Kidney (tissue), 14 donors: Measurements from ENCODE around the gene DYNC1I1. TPM values are rescaled to one million over a fixed set of nuclear protein-coding genes. Genes with fewer than 3 reads are reported as not detected.

Experiments used
- DNase-seq, 5 donors: peaks; one replicate each; pipeline ENCODE4 v3.0.0-alpha.2; 2013 to 2020
- FAIRE-seq: peaks from 2 replicates; lab custom pipeline; 2012; peaks lifted over from hg19 to GRCh38; lab: Jason Lieb, UNC
- H3K27ac ChIP-seq, 2 donors: one replicate each; pipeline ENCODE4 v1.7.0; 2013; ENCODE audit warnings: low read depth in 2 of 2, low read length in 2 of 2, inconsistent platforms in 1 of 2
- H3K27me3 ChIP-seq: one replicate; pipeline ENCODE4 v1.7.1; 2013; ENCODE audit warnings: low read length, inconsistent platforms; ENCODE audit not compliant: control insufficient read depth, insufficient read depth
- H3K36me3 ChIP-seq, 3 donors: one replicate each; pipeline versions ENCODE4 v1.7.0 to v1.7.1; 2013; ENCODE audit warnings: low read length in 3 of 3, control low read depth in 1 of 3, inconsistent platforms in 1 of 3; ENCODE audit not compliant: insufficient read depth in 3 of 3, control insufficient read depth in 2 of 3
- H3K4me1 ChIP-seq, 3 donors: one replicate each; pipeline versions ENCODE4 v1.7.0 to v1.7.1; 2013; ENCODE audit warnings: low read length in 3 of 3, inconsistent platforms in 1 of 3, low read depth in 1 of 3; ENCODE audit not compliant: control insufficient read depth in 2 of 3, insufficient read depth in 2 of 3
- H3K4me3 ChIP-seq, 3 donors: one replicate each; pipeline versions ENCODE4 v1.7.0 to v1.8.1; 2013; ENCODE audit warnings: low read length in 3 of 3, control low read depth in 1 of 3, inconsistent platforms in 1 of 3
- H3K9ac ChIP-seq, 3 donors: one replicate each; pipeline versions ENCODE4 v1.7.0 to v1.7.1; 2013; ENCODE audit warnings: low read length in 3 of 3, control low read depth in 1 of 3, inconsistent platforms in 1 of 3
- H3K9me3 ChIP-seq, 3 donors: one replicate each; pipeline versions ENCODE4 v1.7.0 to v1.7.1; 2013; ENCODE audit warnings: low read length in 3 of 3, control low read depth in 1 of 3, inconsistent platforms in 1 of 3; ENCODE audit not compliant: control insufficient read depth in 2 of 3, insufficient read depth in 1 of 3
- CTCF ChIP-seq: IDR thresholded peaks from 3 replicates; pipeline ENCODE4 v1.5.1; 2012; ENCODE audit warnings: mild to moderate bottlenecking, moderate library complexity, borderline replicate concordance; ENCODE audit not compliant: insufficient read depth; ENCODE audit errors: extremely low read depth
- intact Hi-C: fragments of 100-400 bp; cut with DNase I; formaldehyde crosslinking; loops from one replicate; pipeline ENCODE4 v1.11.1; 2022
- polyA plus RNA-seq: library from polyadenylated mRNA; stranded (reverse); fragments of 350-450 nt; fragmentation: Illumina TruSeq; extraction: RNeasy Lipid Tissue Mini Kit (QIAGEN cat#74804); gene quantifications from one replicate; pipeline ENCODE4 v1.2.3, GENCODE V29; 2014; ENCODE audit warnings: low read depth, low replicate concordance; ENCODE audit not compliant: insufficient read depth
- total RNA-seq: library from RNA; stranded (reverse); fragmentation: NEBNext Ultra II Directional; extraction: Animal tissue kit (Norgen Biotek cat#: 25700); gene quantifications from one replicate; pipeline ENCODE4 v1.2.1, GENCODE V29; 2021
- donor health status: control.
- donor health status: control.
- donor health status: control.
- donor health status: control.
- donor health status: control.
- donor health status: DM: yes; HTN: yes; CAD: no.
- donor health status: Normal renal cell carcinoma (clear cell type).

Gene DYNC1I1
- total and polyA plus RNA-seq, 2 donors from 2014 or later, result 2.3 to 2.6 TPM

- no peaks in the 10 kb centered on the region for H3K36me3 ChIP-seq
- intact Hi-C loops, result loop anchor here (10.0 kb wide), 1 partner anchor 1109 kb away; the partner anchor contains the start of gene DLX5
- no peak overlapping the region for H3K4me3 ChIP-seq
- no peak for DNase-seq
- H3K9me3 ChIP-seq, result no peaks in the 10 kb centered on the region
- TF ChIP-seq CTCF, result no peak
- no peak for FAIRE-seq
- H3K4me1 ChIP-seq, result no peaks in the 10 kb centered on the region
- H3K27me3 ChIP-seq, result peaks cover 7% of the 10 kb centered on the region
- no peak overlapping the region for H3K9ac ChIP-seq
- H3K27ac ChIP-seq, result no peak overlapping the region
Observed at GRCh38 chr7:95915731-95916130, 143.4 kb downstream of the DYNC1I1 start.

- intact Hi-C loops, result loop anchor here (10.0 kb wide), 1 partner anchor 1108 kb away; the partner anchor contains the start of gene DLX5
Observed at GRCh38 chr7:95916573-95917297, 144.4 kb downstream of the DYNC1I1 start.

GRCh38 chr7:95917634-95918033 is 145.3 kb downstream of the DYNC1I1 start:
- no peaks in the 10 kb centered on the region for H3K9me3 ChIP-seq
- no peak overlapping the region for H3K27ac ChIP-seq
- no peak for TF ChIP-seq CTCF
- H3K9ac ChIP-seq, result no peak overlapping the region
- H3K4me3 ChIP-seq, result no peak overlapping the region
- peak in 3 of 5 donors; percentile 13 to 45 (median 39) for DNase-seq
- intact Hi-C loops, result loop anchor here (10.0 kb wide), 1 partner anchor 1107 kb away; the partner anchor contains the start of gene DLX5
- H3K36me3 ChIP-seq, result no peaks in the 10 kb centered on the region
- peaks cover 7% of the 10 kb centered on the region for H3K27me3 ChIP-seq
- no peak for FAIRE-seq
- H3K4me1 ChIP-seq, result no peaks in the 10 kb centered on the region

More at GRCh38 chr7:95916573-95917297, 144.4 kb downstream of the DYNC1I1 start:
- peak; percentile 97 for TF ChIP-seq CTCF
- no peaks in the 10 kb centered on the region for H3K9me3 ChIP-seq
- peak overlapping the region in 2 of 3 donors; percentile 1 to 27 for H3K9ac ChIP-seq
- H3K27me3 ChIP-seq, result peaks cover 7% of the 10 kb centered on the region
- peak; percentile 79 to 88 (median 85) for DNase-seq
- no peak overlapping the region for H3K27ac ChIP-seq
- peak overlapping the region in 2 of 3 donors; percentile 26 to 35 for H3K4me3 ChIP-seq
- FAIRE-seq, result peak; percentile 74
- no peaks in the 10 kb centered on the region for H3K4me1 ChIP-seq
- no peaks in the 10 kb centered on the region for H3K36me3 ChIP-seq
